GM23338 (cell line): Measurements from ENCODE around the gene ST6GALNAC4. TPM values are rescaled to one million over a fixed set of nuclear protein-coding genes. Genes with fewer than 3 reads are reported as not detected.

Experiments
- ATAC-seq: fragments of 200-7000 bp; cut with Tn5 transposase; 3 replicates; pipeline ENCODE4 v1.9.1; 2020
- DNase-seq: peaks from one replicate; pipeline ENCODE4 v3.0.0-alpha.2; 2015; ENCODE audit warnings: low spot score
- H2AFZ ChIP-seq: fragments of 200-600 bp; sonication (generic); 2 replicates; pipeline ENCODE4 v1.8.0; 2016; ENCODE audit warnings: antibody characterized with exemption, mild to moderate bottlenecking, moderate library complexity
- H3F3A ChIP-seq: fragments of 200-600 bp; sonication (generic); replicated peaks from 2 replicates; pipeline ENCODE4 v1.8.0; 2017; ENCODE audit warnings: antibody characterized with exemption, mixed run types, low read depth
- H3K27ac ChIP-seq: fragments of 200-600 bp; sonication (generic); 2 replicates; pipeline ENCODE4 v1.6.1; 2016; ENCODE audit warnings: low read depth
- H3K27me3 ChIP-seq: fragments of 200-600 bp; sonication (generic); 2 replicates; pipeline ENCODE4 v1.8.0; 2016; ENCODE audit warnings: mild to moderate bottlenecking, mixed run types, moderate library complexity; ENCODE audit not compliant: insufficient read depth
- H3K36me3 ChIP-seq: fragments of 200-600 bp; sonication (generic); 2 replicates; pipeline ENCODE4 v1.8.0; 2016; ENCODE audit warnings: mild to moderate bottlenecking; ENCODE audit not compliant: insufficient read depth
- H3K4me1 ChIP-seq: fragments of 200-600 bp; sonication (generic); 2 replicates; pipeline ENCODE4 v1.8.0; 2016; ENCODE audit warnings: mild to moderate bottlenecking, moderate library complexity; ENCODE audit not compliant: insufficient read depth
- H3K4me2 ChIP-seq: fragments of 200-600 bp; sonication (generic); 2 replicates; pipeline ENCODE4 v1.7.1; 2017; ENCODE audit warnings: mixed run types
- H3K4me3 ChIP-seq: fragments of 200-600 bp; sonication (generic); 2 replicates; pipeline ENCODE4 v1.6.1; 2016; ENCODE audit warnings: mixed run types
- H3K79me2 ChIP-seq: fragments of 200-600 bp; sonication (generic); replicated peaks from 2 replicates; pipeline ENCODE4 v1.8.0; 2017; ENCODE audit warnings: mild to moderate bottlenecking; ENCODE audit not compliant: insufficient read depth
- H3K9me2 ChIP-seq: fragments of 200-600 bp; sonication (generic); 2 replicates; pipeline ENCODE4 v1.8.0; 2017; ENCODE audit not compliant: insufficient read depth
- H4K20me1 ChIP-seq: fragments of 200-600 bp; sonication (generic); replicated peaks from 2 replicates; pipeline ENCODE4 v1.8.0; 2017; ENCODE audit warnings: mild to moderate bottlenecking; ENCODE audit not compliant: insufficient read depth
- H3K27ac Mint-ChIP-seq: 2 replicates; pipeline ENCODE4 v1.8.0; 2020; ENCODE audit warnings: inconsistent platforms, mild to moderate bottlenecking, moderate library complexity, mixed read lengths
- H3K27me3 Mint-ChIP-seq: 3 replicates; pipeline ENCODE4 v1.8.0; 2022; ENCODE audit warnings: low read depth, mild to moderate bottlenecking, moderate library complexity, mixed read lengths, inconsistent platforms; ENCODE audit not compliant: insufficient read depth, poor library complexity
- H3K36me3 Mint-ChIP-seq: 3 replicates; pipeline ENCODE4 v1.8.0; 2021; ENCODE audit warnings: low read depth, mild to moderate bottlenecking, inconsistent platforms, moderate library complexity, mixed read lengths
- H3K4me1 Mint-ChIP-seq: 3 replicates; pipeline ENCODE4 v1.8.0; 2020; ENCODE audit warnings: mild to moderate bottlenecking, inconsistent platforms, mixed read lengths
- H3K4me3 Mint-ChIP-seq: 3 replicates; pipeline ENCODE4 v1.8.0; 2021; ENCODE audit warnings: moderate library complexity, mild to moderate bottlenecking, inconsistent platforms, mixed read lengths
- H3K9me3 Mint-ChIP-seq: 3 replicates; pipeline ENCODE4 v1.8.0; 2020; ENCODE audit warnings: moderate library complexity, mild to moderate bottlenecking, inconsistent platforms, mixed read lengths
- NANOG ChIP-seq: IDR thresholded peaks from 2 replicates; pipeline ENCODE4 v1.6.1; 2016; ENCODE audit warnings: antibody characterized with exemption, borderline replicate concordance
- ZNF462 ChIP-seq: fragments of 250-450 bp; sonication (Bioruptor Pico); IDR thresholded peaks from 2 replicates; pipeline ENCODE4 v1.5.0; 2020; ENCODE audit warnings: mild to moderate bottlenecking, moderate library complexity
- polyA plus RNA-seq: library from polyadenylated mRNA; unstranded; fragments of >200 nt; fragmentation: Nextera tagmentation; extraction: Ambion mirVana; gene quantifications from 2 replicates; pipeline ENCODE4 v1.2.1, GENCODE V29; 2016
- total RNA-seq: library from RNA; depleted of rRNA; stranded (reverse); fragments of >200 nt; shearing (Covaris generic); gene quantifications from 2 replicates; pipeline ENCODE4 v1.2.3, GENCODE V29; 2014
- TF ChIP-seq, protein P1 (sequence below), 2 experiments: fragments of 200-600 bp in 1 of 2; sonication (generic) in 1 of 2; conservative IDR thresholded peaks; 2 replicates each; pipeline versions ENCODE4 v1.5.1 to v1.6.1; 2016 to 2017; ENCODE audit warnings: antibody characterized with exemption in 2 of 2, low read depth in 2 of 2, mild to moderate bottlenecking in 2 of 2, moderate library complexity in 1 of 2

Gene ST6GALNAC4
- total and polyA plus RNA-seq, 2 experiments from 2014 or later = 8.1 to 35.3 TPM

- TF ChIP-seq ZNF462 (CRISPR knock-in tag) = no peak
These were observed 50.3 kb downstream of the ST6GALNAC4 start (continued) for GRCh38 chr9:127866535-127866934.

GRCh38 chr9:127865645-127866464, 51.0 kb downstream of the ST6GALNAC4 start:
- H3K4me3 ChIP-seq = no peak overlapping the region
- Mint-ChIP-seq H3K4me3 (no peak overlapping the region), H3K27ac (no peak overlapping the region), H3K4me1 (peaks cover 26% of the 10 kb centered on the region), H3K9me3 (no peaks in the 10 kb centered on the region), H3K36me3 (0 out of 3 replicates have a peak, but pooled peaks cover 4% of the 10 kb centered on the region), H3K27me3 (peaks cover 7% of the 10 kb centered on the region)
- ATAC-seq (no peak), DNase-seq (no peak)
- TF ChIP-seq NANOG = no peak
- TF ChIP-seq, protein P1, sequence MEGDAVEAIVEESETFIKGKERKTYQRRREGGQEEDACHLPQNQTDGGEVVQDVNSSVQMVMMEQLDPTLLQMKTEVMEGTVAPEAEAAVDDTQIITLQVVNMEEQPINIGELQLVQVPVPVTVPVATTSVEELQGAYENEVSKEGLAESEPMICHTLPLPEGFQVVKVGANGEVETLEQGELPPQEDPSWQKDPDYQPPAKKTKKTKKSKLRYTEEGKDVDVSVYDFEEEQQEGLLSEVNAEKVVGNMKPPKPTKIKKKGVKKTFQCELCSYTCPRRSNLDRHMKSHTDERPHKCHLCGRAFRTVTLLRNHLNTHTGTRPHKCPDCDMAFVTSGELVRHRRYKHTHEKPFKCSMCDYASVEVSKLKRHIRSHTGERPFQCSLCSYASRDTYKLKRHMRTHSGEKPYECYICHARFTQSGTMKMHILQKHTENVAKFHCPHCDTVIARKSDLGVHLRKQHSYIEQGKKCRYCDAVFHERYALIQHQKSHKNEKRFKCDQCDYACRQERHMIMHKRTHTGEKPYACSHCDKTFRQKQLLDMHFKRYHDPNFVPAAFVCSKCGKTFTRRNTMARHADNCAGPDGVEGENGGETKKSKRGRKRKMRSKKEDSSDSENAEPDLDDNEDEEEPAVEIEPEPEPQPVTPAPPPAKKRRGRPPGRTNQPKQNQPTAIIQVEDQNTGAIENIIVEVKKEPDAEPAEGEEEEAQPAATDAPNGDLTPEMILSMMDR (conservative IDR thresholded peaks at IDR 0.05; ENCODE audit: low read depth in 2 of 2) = peak in 1 of 2 experiments; percentile 35; a peak in 2 of 4 replicates
- 0 out of 2 replicates have a peak, but pooled peaks cover 7% of the 10 kb centered on the region for H3F3A ChIP-seq
- H3K9me2 ChIP-seq = no peaks in the 10 kb centered on the region
- no peaks in the 10 kb centered on the region for H4K20me1 ChIP-seq
- no peak overlapping the region for H2AFZ ChIP-seq
- H3K27ac ChIP-seq = no peak overlapping the region; the same call in 1 of the 2 replicates
- no peaks in the 10 kb centered on the region for H3K79me2 ChIP-seq
- H3K27me3 ChIP-seq = no peaks in the 10 kb centered on the region
- H3K4me1 ChIP-seq = no peaks in the 10 kb centered on the region; the same call in 1 of the 2 replicates
- H3K4me2 ChIP-seq = no peak overlapping the region
- no peaks in the 10 kb centered on the region for H3K36me3 ChIP-seq
